GM12864 (cell line): ENCODE results near the gene NINL.

Source experiments
- DNase-seq: peaks from one replicate; pipeline ENCODE4 v3.0.0-alpha.2; 2011; ENCODE audit warnings: low read depth
- H3K4me3 ChIP-seq: 2 replicates; pipeline ENCODE4 v1.5.1; 2011; ENCODE audit warnings: mild to moderate bottlenecking, low read depth, low read length, control low read depth
- CTCF ChIP-seq: IDR thresholded peaks from 2 replicates; pipeline ENCODE4 v1.5.1; 2011; ENCODE audit warnings: low read depth, mild to moderate bottlenecking, moderate library complexity, low read length, control low read depth, inconsistent platforms; ENCODE audit errors: missing control alignments

NINL gene

GRCh38 chr20:25461281-25461650, 124.1 kb downstream of the NINL start:
- H3K4me3 ChIP-seq: no peak overlapping the region
- TF ChIP-seq CTCF: no peak
- DNase-seq: no peak

GRCh38 chr20:25460566-25461280, 124.6 kb downstream of the NINL start:
- H3K4me3 ChIP-seq: no peak overlapping the region
- no peak for DNase-seq
- TF ChIP-seq CTCF: no peak

- no peak for DNase-seq
- no peak for TF ChIP-seq CTCF
Observed at GRCh38 chr20:25459916-25460535, 125.3 kb downstream of the NINL start.

GRCh38 chr20:25459111-25459830, 126.1 kb downstream of the NINL start:
- H3K4me3 ChIP-seq: no peak overlapping the region
- no peak for DNase-seq
- no peak for TF ChIP-seq CTCF

More at GRCh38 chr20:25459916-25460535, 125.3 kb downstream of the NINL start:
- no peak overlapping the region for H3K4me3 ChIP-seq

- no peak overlapping the region for H3K4me3 ChIP-seq
- no peak for TF ChIP-seq CTCF
- DNase-seq: no peak
Observed at GRCh38 chr20:25457886-25458680, 127.2 kb downstream of the NINL start.

GRCh38 chr20:25454153-25454900, 131.0 kb downstream of the NINL start:
- no peak for TF ChIP-seq CTCF
- H3K4me3 ChIP-seq: no peak overlapping the region
- no peak for DNase-seq
